HL-60 (cell line): ENCODE data around the gene FBXW5.

ENCODE experiments used
- DNase-seq, 2 experiments: peaks; one replicate each; pipeline ENCODE4 v3.0.0-alpha.2; 2010 to 2020; ENCODE audit warnings: low read depth in 1 of 2, low spot score in 1 of 2
- H3K27ac ChIP-seq: fragments of 250-450 bp; sonication (Bioruptor Pico); replicated peaks from 2 replicates; pipeline ENCODE4 v1.5.1; 2020; ENCODE audit warnings: mild to moderate bottlenecking, moderate library complexity
- H3K27me3 ChIP-seq: fragments of 250-450 bp; sonication (Bioruptor Pico); 2 replicates; pipeline ENCODE4 v1.5.1; 2021; ENCODE audit warnings: mild to moderate bottlenecking, moderate library complexity; ENCODE audit not compliant: insufficient read depth, poor library complexity, severe bottlenecking
- H3K4me3 ChIP-seq: replicated peaks from 2 replicates; pipeline ENCODE4 v1.5.1; 2011; ENCODE audit warnings: mild to moderate bottlenecking, control low read depth, low read length; ENCODE audit not compliant: insufficient read depth
- CTCF ChIP-seq: IDR thresholded peaks from one replicate; pipeline ENCODE4 v1.5.1; 2011; ENCODE audit warnings: low read length, control low read depth, inconsistent platforms; ENCODE audit not compliant: insufficient read depth
- GABPA ChIP-seq: IDR thresholded peaks from 2 replicates; pipeline ENCODE4 v1.6.1; 2012; ENCODE audit warnings: low read depth
- POLR2AphosphoS5 ChIP-seq: IDR thresholded peaks from 2 replicates; pipeline ENCODE4 v1.6.1; 2012; ENCODE audit warnings: low read depth
- REST ChIP-seq: IDR thresholded peaks from 2 replicates; pipeline ENCODE4 v1.6.1; 2012; ENCODE audit warnings: low read depth; ENCODE audit not compliant: insufficient replicate concordance
- SPI1 ChIP-seq: IDR thresholded peaks from 2 replicates; pipeline ENCODE4 v1.6.1; 2012; ENCODE audit warnings: low read depth, mild to moderate bottlenecking, borderline replicate concordance

FBXW5 gene

GRCh38 chr9:136903041-136903554 is 41.4 kb downstream of the FBXW5 start:
- no peak overlapping the region for H3K4me3 ChIP-seq
- no peak for DNase-seq
- no peak overlapping the region for H3K27ac ChIP-seq
- H3K27me3 ChIP-seq, result no peaks in the 10 kb centered on the region
- no peak for TF ChIP-seq CTCF
- no peak for TF ChIP-seq GABPA
- no peak for TF ChIP-seq REST
- TF ChIP-seq POLR2AphosphoS5, result no peak
- TF ChIP-seq SPI1, result no peak

GRCh38 chr9:136902259-136902821 is 42.2 kb downstream of the FBXW5 start:
- Histone ChIP-seq H3K27me3 (no peaks in the 10 kb centered on the region), H3K4me3 (no peak overlapping the region), H3K27ac (no peak overlapping the region)
- TF ChIP-seq SPI1 (no peak), CTCF (no peak), GABPA (no peak), REST (no peak), POLR2AphosphoS5 (no peak)
- no peak for DNase-seq

DNA sequence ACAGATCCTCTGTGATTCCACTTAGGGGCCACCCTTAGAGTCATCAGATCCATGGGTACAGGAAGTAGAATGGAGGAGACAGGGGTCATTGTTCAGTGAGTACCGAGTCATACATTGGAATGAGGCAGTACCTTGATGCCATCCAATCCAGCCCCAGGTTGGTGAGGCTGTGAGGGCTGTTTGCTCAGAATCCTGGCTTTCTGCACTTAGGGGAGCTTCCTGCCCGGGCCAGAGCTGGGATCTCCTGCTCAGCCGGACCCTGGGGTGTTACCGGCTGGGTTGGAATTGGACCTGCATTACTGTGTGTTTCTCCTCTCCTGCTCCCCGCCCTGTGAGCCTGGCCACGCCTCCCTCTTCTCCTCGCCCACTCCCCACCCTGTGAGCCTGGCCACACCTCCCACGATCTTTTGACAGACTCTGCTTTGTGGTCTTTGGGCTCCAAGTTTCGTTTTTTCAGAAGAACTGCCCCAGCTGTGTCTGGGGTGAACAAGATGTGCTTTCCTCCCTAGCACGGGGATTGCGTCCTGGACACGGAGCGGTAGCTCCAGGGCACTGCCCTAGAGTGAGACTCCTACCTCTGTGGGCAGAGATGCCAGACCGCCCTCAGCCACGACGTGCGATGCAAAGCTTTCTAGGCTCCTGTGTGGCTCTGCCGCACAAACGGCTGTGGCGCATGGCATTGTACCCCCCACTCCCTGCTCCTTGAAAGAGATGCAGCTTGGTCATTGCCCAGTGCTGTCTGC is 42.9 kb downstream of the FBXW5 start:
- no peak overlapping the region for H3K4me3 ChIP-seq
- no peak overlapping the region for H3K27ac ChIP-seq
- H3K27me3 ChIP-seq, result no peaks in the 10 kb centered on the region
- DNase-seq, result no peak
- TF ChIP-seq GABPA (no peak), POLR2AphosphoS5 (no peak), CTCF (no peak), REST (no peak), SPI1 (no peak)
